Measurements from ENCODE around the gene NELFA. TPM values are rescaled to one million over a fixed set of nuclear protein-coding genes. Genes with fewer than 3 reads are reported as not detected.

Gene NELFA
- total and polyA plus RNA-seq, 2 of the 13 experiments (the other 11 are each of a cell fraction or from before 2014, with no cell fraction given): 13.3 to 18.5 TPM

GRCh38 chr4:1969928-1970723 is 38.6 kb downstream of the NELFA start:
- Histone ChIP-seq H3K9ac (ENCODE audit: insufficient read depth, low read depth, low read length) (no peak overlapping the region), H4K20me1 (ENCODE audit: insufficient read depth, low read length) (no peaks in the 10 kb centered on the region), H3K4me3 (replicated peaks in 1 of 3; ENCODE audit: insufficient read depth in 1 of 3, low read depth in 2 of 3, low read length in 3 of 3) (no peak overlapping the region), H2AFZ (ENCODE audit: low read length) (no peak overlapping the region), H3K9me3 (ENCODE audit: low read length) (no peaks in the 10 kb centered on the region), H3K4me1 (ENCODE audit: insufficient read depth, low read length) (no peaks in the 10 kb centered on the region), H3K36me3 (replicated peaks in 1 of 2; ENCODE audit: control insufficient read depth in 1 of 2, insufficient read depth in 2 of 2, low read length in 2 of 2) (peaks cover 29 to 84% of the 10 kb centered on the region in 2 experiments), H3K79me2 (ENCODE audit: insufficient read depth, low read length) (no peaks in the 10 kb centered on the region), H3K27me3 (ENCODE audit: control insufficient read depth in 1 of 2, insufficient read depth in 2 of 2, low read length in 2 of 2) (no peaks in the 10 kb centered on the region), H3K27ac (ENCODE audit: extremely low read length, insufficient read depth, low read length) (no peak overlapping the region), H3K4me2 (ENCODE audit: low read depth, low read length) (no peak overlapping the region)
- POLR2A ChIA-PET: no interaction called here
- WGBS (ENCODE audit: low lambda C conversion rate): 99% methylated on average over 17 of the region's 17 CpGs
- ATAC-seq (no peak), FAIRE-seq (no peak), DNase-seq (ENCODE audit: low spot score) (no peak)
- in situ Hi-C loops (cut with HindIII; ENCODE audit: extremely low pct_ligation_motif_present, low pct_unique_long_range_greater_than_20kb) (no loop called here), intact Hi-C loops (cut with micrococcal nuclease; ENCODE audit: unreplicated experiment) (no loop called here)
- CTCF ChIA-PET (ENCODE audit: low intra/inter-chr PET ratio, low total read pairs): no interaction called here
- BruUV-seq (replicated peaks): no TSS peak
- TF ChIP-seq RNF2 (conservative IDR thresholded peaks at IDR 0.05; ENCODE audit: low read depth) (no peak), RBM22 (optimal IDR thresholded peaks at IDR 0.05; ENCODE audit: low read length) (peak; percentile 28)

GRCh38 chr4:1968686-1969295 is 40.0 kb downstream of the NELFA start:
- H3K27ac ChIP-seq (ENCODE audit: extremely low read length, insufficient read depth, low read length): no peak overlapping the region
- H3K4me1 ChIP-seq (ENCODE audit: insufficient read depth, low read length): 0 out of 2 replicates have a peak, but pooled peaks cover under 1% of the 10 kb centered on the region
- in situ Hi-C loops (cut with HindIII; ENCODE audit: extremely low pct_ligation_motif_present, low pct_unique_long_range_greater_than_20kb) (no loop called here), intact Hi-C loops (cut with micrococcal nuclease; ENCODE audit: unreplicated experiment) (no loop called here)
- ATAC-seq (no peak), FAIRE-seq (no peak), DNase-seq (ENCODE audit: low spot score) (no peak)
- H4K20me1 ChIP-seq (ENCODE audit: insufficient read depth, low read length): no peaks in the 10 kb centered on the region
- ChIA-PET CTCF (ENCODE audit: low intra/inter-chr PET ratio, low total read pairs) (no interaction called here), POLR2A (no interaction called here)
- H2AFZ ChIP-seq (ENCODE audit: low read length): no peak overlapping the region
- H3K4me3 ChIP-seq (replicated peaks in 1 of 3; ENCODE audit: insufficient read depth in 1 of 3, low read depth in 2 of 3, low read length in 3 of 3): no peak overlapping the region
- H3K79me2 ChIP-seq (ENCODE audit: insufficient read depth, low read length): no peaks in the 10 kb centered on the region
- H3K27me3 ChIP-seq (ENCODE audit: control insufficient read depth in 1 of 2, insufficient read depth in 2 of 2, low read length in 2 of 2): no peaks in the 10 kb centered on the region
- H3K36me3 ChIP-seq (replicated peaks in 1 of 2; ENCODE audit: control insufficient read depth in 1 of 2, insufficient read depth in 2 of 2, low read length in 2 of 2): peaks cover 24 to 86% of the 10 kb centered on the region in 2 experiments
- no TSS peak for BruUV-seq (replicated peaks)
- over 99% methylated on average over 7 of the region's 7 CpGs for WGBS (ENCODE audit: low lambda C conversion rate)
- TF ChIP-seq ARNT (IDR thresholded peaks at IDR 0.05) (no peak), RBM22 (optimal IDR thresholded peaks at IDR 0.05; ENCODE audit: low read length) (peak; percentile 23), HNRNPUL1 (IDR thresholded peaks at IDR 0.05; ENCODE audit: low read depth, low read length) (no peak), GFI1 (CRISPR knock-in tag; IDR thresholded peaks at IDR 0.05; ENCODE audit: borderline replicate concordance) (no peak), HOXA7 (CRISPR knock-in tag; IDR thresholded peaks at IDR 0.05) (no peak)
- no peak overlapping the region for H3K9ac ChIP-seq (ENCODE audit: insufficient read depth, low read depth, low read length)
- H3K4me2 ChIP-seq (ENCODE audit: low read depth, low read length): no peak overlapping the region
- no peaks in the 10 kb centered on the region for H3K9me3 ChIP-seq (ENCODE audit: low read length)
